Kidney epithelial cell (primary cell): Measurements from ENCODE around the gene MAF. TPM values are rescaled to one million over a fixed set of nuclear protein-coding genes. Genes with fewer than 3 reads are reported as not detected.

ENCODE experiments used
- DNase-seq: peaks from one replicate; pipeline ENCODE4 v3.0.0-alpha.2; 2010; ENCODE audit warnings: low read depth
- H3K27me3 ChIP-seq: 2 replicates; pipeline ENCODE4 v1.6.0; 2011; ENCODE audit warnings: low read length; ENCODE audit not compliant: control insufficient read depth, insufficient read depth
- H3K36me3 ChIP-seq: 2 replicates; pipeline ENCODE4 v1.5.1; 2011; ENCODE audit warnings: low read length; ENCODE audit not compliant: control insufficient read depth, insufficient read depth
- H3K4me3 ChIP-seq: 2 replicates; pipeline ENCODE4 v1.5.1; 2011; ENCODE audit warnings: low read depth, mild to moderate bottlenecking, control low read depth, low read length
- total RNA-seq: library from RNA; depleted of rRNA; stranded (reverse); fragments of >200 nt; gene quantifications from 2 replicates; pipeline ENCODE4 v1.2.3, GENCODE V29; 2015
- TF ChIP-seq, protein P1 (sequence below): IDR thresholded peaks from 2 replicates; pipeline ENCODE4 v1.5.1; 2011; ENCODE audit warnings: mild to moderate bottlenecking, moderate library complexity, low read length, control low read depth, inconsistent platforms; ENCODE audit not compliant: insufficient read depth, poor library complexity, severe bottlenecking

The MAF gene
- total RNA-seq, 1 donor from 2014 or later = 5.0 TPM

DNA sequence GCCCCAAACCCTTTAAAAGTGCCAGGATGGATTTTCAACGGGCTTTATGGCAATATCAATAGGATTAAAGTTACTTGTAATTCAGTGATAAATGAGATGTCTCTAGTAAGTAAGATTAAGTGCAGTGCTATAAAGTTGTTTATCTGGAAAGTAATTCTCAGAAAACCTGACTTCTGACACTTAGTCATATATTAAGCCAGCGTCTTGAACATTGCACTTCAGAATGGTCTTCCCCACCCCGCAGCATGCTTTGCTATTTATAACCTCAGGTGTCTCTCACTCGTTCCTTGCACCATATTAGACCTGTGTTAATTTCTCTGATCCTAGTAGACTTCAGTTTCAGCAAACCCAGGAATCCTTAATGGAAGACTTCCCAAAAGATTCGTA is 2.1 kb upstream of the MAF start:
- no peak for DNase-seq
- H3K27me3 ChIP-seq = peaks cover 6% of the 10 kb centered on the region
- H3K36me3 ChIP-seq = no peaks in the 10 kb centered on the region
- TF ChIP-seq, protein P1, sequence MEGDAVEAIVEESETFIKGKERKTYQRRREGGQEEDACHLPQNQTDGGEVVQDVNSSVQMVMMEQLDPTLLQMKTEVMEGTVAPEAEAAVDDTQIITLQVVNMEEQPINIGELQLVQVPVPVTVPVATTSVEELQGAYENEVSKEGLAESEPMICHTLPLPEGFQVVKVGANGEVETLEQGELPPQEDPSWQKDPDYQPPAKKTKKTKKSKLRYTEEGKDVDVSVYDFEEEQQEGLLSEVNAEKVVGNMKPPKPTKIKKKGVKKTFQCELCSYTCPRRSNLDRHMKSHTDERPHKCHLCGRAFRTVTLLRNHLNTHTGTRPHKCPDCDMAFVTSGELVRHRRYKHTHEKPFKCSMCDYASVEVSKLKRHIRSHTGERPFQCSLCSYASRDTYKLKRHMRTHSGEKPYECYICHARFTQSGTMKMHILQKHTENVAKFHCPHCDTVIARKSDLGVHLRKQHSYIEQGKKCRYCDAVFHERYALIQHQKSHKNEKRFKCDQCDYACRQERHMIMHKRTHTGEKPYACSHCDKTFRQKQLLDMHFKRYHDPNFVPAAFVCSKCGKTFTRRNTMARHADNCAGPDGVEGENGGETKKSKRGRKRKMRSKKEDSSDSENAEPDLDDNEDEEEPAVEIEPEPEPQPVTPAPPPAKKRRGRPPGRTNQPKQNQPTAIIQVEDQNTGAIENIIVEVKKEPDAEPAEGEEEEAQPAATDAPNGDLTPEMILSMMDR = no peak
- H3K4me3 ChIP-seq = no peak overlapping the region

DNA sequence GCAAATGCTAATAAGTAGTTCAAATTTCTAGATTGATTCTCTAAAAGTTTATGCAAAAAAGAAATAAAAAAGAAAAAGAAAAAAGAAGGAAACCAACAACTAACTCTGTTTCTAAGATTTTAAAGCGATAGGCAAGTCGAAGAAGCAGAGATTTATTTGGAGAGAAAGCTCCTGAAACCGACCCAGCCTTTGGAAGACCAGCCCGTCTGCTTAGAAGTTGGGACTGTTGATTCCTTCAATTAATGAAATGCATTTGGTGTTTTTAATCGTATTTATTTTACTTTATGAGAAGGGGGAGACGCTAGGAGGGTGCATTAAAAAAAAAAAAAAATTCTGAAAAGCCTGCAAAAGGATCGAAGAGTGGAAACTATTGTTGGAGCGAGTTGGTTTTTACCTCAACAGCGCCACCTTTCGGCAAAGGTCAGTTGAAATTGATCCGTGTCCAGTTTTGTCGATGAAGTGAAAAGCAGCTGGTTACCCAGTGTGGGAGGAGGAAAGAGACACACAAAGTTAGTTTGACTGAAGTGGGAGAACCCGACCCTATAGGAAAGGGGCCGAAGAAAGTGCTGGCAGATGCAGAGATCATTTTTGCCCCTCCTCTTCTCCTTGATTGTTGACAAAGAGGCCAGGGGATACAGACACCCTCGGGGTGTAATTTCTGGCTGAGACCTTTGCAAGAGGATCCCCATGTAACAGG is 1.5 kb upstream of the MAF start:
- Histone ChIP-seq H3K27me3 (peaks cover 6% of the 10 kb centered on the region), H3K36me3 (no peaks in the 10 kb centered on the region), H3K4me3 (peak overlapping the region; percentile 80)
- TF ChIP-seq, protein P1 = peak; percentile 68
- DNase-seq = no peak

DNA sequence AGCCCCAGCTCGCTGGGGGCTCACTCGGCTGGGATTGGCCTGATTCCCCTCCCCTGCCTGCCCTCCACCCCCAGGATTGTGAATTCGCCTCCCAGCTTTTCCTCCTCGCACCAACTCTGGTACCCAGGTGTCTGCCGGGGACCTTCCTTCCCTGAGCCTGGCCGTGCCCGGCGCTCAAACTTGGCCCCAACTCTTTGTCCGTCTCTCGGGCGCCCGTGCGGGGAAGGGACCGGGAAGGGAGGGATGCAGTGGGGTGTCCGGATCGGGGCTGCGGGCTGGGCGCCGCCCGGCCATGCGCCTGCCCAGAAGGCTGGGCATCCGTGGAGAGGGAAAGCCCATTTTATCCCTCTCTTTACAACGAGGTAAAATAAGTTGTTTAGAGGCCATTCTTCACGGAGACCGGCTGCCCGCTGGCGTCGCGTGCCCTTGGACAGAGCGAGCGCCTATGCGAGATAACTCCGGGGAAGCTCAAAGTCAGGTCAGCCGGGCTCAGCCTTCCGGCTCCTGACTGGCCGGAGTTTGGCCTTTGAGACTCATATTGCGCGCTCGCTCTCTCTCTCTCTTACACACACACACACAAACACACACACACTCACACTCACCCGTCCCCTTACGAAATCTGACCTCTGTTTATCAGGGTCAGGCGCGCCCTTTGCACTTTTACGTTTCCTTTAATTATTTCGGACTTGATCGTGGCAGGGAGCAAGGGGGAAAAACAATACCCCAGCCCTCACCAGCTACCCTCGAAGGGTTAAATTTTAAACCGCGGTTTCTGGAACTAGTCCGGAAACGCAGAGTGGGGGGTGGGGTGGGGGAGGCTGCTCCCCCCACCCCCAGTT is 774 bp upstream of the MAF start:
- DNase-seq = no peak
- peaks cover 6% of the 10 kb centered on the region for H3K27me3 ChIP-seq
- TF ChIP-seq, protein P1 = no peak
- H3K36me3 ChIP-seq = no peaks in the 10 kb centered on the region
- H3K4me3 ChIP-seq = peak overlapping the region; percentile 80

DNA sequence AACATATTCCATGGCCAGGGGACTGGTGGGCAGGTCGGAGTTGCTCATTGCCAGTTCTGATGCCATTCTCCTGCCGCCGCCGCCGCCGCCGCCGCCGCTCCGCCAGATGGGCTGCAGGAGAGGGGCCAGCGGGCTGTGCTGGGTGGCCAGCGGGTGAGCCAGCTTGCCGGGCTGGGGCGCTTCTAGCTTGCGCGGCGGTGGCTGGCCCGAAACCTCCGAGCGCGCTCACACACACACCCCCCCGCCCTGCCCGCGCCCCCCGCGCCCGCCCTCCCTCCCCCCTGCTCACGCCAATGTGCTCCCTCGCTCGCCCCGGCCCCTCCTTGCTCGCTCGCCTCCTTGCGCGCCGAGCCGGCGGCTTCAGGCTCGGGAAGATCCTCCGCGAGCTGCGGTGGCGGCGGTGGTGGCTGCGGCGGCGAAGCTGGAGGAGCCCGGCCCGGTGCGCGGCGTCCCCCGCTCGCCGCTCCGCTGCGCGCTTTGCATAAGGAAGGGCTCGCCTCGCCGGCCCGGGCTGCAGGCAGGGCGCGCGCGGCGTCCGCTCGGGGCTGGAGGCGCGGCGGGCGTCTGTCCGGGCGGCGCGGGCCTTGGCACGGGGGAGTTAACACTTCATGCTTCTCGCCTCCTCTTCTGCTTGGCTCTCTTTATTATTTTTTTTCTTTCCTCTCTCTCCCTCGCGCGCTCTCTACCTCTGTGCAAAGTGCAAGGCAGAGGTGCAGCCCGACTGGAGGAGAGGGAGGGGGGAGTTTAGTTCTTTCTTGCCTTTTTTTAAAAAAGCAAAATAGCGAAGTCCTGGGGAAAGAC is 500 bp downstream of the MAF start:
- Histone ChIP-seq H3K27me3 (peaks cover 6% of the 10 kb centered on the region), H3K4me3 (peak overlapping the region; percentile 80), H3K36me3 (no peaks in the 10 kb centered on the region)
- no peak for DNase-seq
- TF ChIP-seq, protein P1 = no peak

DNA sequence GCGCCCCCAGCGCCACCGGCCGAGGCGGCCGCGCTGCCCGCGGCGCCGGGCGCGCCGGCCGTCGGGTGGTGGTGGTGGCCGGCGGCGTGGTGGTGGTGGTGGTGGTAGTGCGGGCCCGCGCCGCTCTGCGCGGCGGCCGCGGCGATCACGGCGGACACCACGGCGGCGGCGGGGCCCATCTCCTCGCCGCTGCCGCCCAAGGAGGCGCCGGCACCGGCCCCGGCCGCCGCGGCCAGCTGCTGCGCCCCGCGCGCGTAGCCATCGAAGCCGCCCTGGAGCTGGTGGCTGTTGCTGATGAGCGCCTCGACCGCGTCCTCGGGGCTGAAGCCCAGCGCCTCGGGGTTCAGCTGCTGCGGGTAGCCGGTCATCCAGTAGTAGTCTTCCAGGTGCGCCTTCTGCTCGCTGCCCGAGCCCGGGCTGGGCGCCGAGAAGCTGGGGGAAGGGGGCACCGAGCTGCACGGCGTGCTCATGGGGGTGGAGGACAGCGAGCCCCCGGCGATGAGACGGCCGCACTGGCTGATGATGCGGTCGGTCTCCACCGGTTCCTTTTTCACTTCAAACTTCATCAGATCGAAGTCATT is 1.2 kb downstream of the MAF start:
- no peak for DNase-seq
- Histone ChIP-seq H3K36me3 (no peaks in the 10 kb centered on the region), H3K27me3 (peaks cover 6% of the 10 kb centered on the region), H3K4me3 (peak overlapping the region; percentile 80)
- TF ChIP-seq, protein P1 = no peak
